Right lobe of liver (tissue), 4 donors: ENCODE data around the gene MYOF.

Experiments used
- POLR2A ChIP-seq: fragments of 450-650 bp; IDR thresholded peaks from one replicate; pipeline ENCODE4 v1.6.1; 2017; ENCODE audit warnings: antibody characterized with exemption, mild to moderate bottlenecking
- TF ChIP-seq, protein P1 (sequence below), 4 donors: fragments of 200-600 bp in 3 of 4; fragments of 450-650 bp in 1 of 4; IDR thresholded peaks; one replicate each; pipeline versions ENCODE4 v1.5.1 to v1.8.0; 2016 to 2022; ENCODE audit warnings: antibody characterized with exemption in 4 of 4, mild to moderate bottlenecking in 2 of 4
- donor health status: DM: no; HTN: no; CAD: no.
- donor health status: DM: no; HTN: no; CAD: no.
- donor health status: DM: no; HTN: yes; CAD: no.

GRCh38 chr10:93461109-93461806 is 20.9 kb downstream of the MYOF start:
- no peak for TF ChIP-seq POLR2A
- TF ChIP-seq, protein P1, sequence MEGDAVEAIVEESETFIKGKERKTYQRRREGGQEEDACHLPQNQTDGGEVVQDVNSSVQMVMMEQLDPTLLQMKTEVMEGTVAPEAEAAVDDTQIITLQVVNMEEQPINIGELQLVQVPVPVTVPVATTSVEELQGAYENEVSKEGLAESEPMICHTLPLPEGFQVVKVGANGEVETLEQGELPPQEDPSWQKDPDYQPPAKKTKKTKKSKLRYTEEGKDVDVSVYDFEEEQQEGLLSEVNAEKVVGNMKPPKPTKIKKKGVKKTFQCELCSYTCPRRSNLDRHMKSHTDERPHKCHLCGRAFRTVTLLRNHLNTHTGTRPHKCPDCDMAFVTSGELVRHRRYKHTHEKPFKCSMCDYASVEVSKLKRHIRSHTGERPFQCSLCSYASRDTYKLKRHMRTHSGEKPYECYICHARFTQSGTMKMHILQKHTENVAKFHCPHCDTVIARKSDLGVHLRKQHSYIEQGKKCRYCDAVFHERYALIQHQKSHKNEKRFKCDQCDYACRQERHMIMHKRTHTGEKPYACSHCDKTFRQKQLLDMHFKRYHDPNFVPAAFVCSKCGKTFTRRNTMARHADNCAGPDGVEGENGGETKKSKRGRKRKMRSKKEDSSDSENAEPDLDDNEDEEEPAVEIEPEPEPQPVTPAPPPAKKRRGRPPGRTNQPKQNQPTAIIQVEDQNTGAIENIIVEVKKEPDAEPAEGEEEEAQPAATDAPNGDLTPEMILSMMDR (IDR thresholded peaks at IDR 0.05), result no peak
